GM19467 (cell line): Measurements from ENCODE around the gene ASCL5.
A peak's percentile ranks its signal among the peaks of the same experiment; 100 is the strongest.

Source experiments
- ATAC-seq: cut with Tn5 transposase; IDR thresholded peaks from one replicate; pipeline ENCODE4 v1.9.1; 2021; ENCODE audit warnings: mild to moderate bottlenecking, moderate library complexity; ENCODE audit not compliant: unreplicated experiment

The ASCL5 gene

DNA sequence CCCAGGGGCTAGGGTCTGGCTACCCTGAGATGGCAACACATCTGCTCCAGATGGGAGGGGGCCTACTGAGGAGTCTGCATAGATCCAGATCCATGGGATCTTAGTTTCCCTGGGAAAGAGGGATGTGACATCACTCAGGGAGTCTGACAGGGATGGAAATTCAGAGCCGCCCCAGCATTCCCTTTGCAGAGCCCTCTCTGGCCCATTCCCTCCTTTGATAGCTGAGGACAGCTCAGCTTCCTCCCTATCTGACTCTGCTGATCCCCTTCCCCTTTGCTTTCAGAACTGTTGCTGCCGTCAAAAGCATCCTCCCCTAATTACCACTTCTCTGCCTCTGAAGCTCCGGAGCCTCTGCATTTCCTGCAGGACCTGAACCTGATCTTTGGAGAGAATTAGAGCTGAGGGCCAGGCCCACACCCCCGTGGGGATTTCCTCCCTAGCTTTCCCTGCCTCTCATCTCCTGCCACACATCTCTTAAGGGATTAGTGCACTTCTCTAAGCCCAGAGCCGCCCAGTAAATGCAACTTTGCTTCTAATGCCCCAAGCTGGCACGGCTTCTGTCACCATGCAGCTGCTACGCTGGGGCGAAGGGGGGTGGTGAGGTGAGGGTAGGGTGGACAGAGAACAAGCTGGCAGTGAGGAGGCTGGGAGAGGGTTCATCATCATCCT is 9.5 kb upstream of the ASCL5 start:
- no peak for ATAC-seq

GRCh38 chr1:201134405-201134804 is 7.4 kb upstream of the ASCL5 start:
- no peak for ATAC-seq

DNA sequence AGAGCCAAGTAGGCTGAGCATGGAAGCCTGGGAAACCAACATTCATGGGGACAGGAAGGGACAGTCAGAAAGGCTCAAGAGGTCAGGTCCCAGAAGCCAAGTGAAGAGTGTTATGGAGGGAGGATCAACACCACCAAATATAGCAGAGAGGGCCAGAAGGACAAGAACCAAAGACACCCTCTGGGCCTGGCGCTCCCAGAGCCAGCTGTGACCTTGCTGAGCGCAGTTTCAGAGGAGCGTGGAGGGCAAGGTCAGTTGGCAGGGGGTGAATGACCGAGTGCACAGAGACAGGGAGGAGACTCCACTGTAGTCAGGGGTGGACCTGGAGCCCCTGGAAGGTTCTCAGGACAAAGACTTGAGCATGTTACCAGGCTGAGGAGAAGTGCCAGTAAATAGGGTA is 4.4 kb upstream of the ASCL5 start:
- no peak for ATAC-seq

DNA sequence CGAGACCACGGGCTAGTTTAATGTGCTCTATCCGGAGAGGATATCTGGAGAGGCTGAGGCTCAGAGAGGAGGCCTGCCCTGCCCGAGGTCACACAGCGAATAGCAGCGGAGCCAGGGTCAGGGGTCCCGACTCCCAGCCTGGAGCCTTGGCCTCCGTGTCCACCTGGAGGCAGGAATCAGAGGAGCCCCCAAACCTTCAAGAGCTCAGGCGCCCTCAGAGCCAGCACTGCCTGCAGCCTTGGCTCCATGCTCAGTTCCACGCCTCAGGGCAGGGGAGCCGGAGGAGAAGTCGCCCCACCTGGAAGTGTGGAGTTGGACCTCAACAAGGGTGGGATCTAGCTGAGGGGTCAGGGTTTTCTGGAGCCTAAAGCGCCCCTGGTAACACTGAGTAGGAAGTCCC is 2.0 kb upstream of the ASCL5 start:
- ATAC-seq = no peak

GRCh38 chr1:201128476-201128875 is 1.5 kb upstream of the ASCL5 start:
- ATAC-seq = no peak

DNA sequence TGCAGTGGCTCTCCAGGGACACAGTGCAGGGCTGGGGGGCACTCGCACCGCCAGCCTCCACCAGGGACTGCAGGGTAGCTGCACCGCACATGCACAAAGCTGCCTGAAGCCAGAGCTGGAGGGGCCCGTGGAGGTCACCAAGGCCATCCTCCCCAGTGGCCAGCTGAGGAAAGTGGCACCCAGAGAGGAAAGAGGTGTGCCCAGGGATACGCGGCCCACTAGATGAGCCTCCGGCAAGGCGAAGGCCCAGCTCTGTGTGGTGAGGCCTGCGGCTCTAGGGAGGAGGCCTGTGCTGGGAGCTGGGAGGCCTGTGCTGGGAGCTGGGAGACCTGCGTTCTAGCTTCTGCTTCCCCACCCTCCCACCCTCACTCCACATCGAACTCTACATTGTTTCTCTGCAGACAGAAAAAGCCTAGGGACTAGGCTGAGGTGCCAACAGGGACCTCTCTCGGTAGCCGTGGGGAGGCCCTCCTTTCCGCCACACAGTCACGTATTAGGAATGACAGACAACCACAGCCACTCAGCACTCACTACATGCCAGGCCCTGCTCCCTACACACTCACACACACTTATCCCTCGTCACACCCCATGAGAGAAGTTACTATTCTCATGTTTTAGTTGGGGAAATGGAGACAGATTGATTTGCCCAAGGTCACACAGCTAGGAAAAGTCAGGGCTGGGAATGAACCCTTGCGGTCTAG is 921 bp upstream of the ASCL5 start:
- ATAC-seq = no peak

- ATAC-seq = no peak
These were observed 537 bp downstream of the ASCL5 start for GRCh38 chr1:201126463-201126831.

DNA sequence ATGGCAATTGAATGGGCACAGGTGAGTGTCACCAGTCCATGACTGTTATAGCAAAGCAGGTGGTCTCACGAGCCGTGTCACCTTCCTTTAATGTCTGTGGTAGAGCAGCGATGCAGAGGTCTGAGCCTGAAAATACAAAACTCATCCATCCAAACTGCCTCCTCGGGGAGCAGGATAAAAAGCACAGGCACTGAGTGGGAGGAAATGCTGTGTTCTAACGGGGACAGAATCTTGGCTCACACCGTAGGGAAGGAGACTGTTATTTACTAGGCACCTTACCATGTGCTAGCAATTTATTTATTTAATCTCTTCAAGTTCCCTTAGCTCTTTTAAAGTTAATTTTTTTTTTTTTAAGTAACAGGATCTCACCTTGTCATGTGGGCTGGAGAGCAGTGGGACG is 1.2 kb downstream of the ASCL5 start:
- no peak for ATAC-seq

DNA sequence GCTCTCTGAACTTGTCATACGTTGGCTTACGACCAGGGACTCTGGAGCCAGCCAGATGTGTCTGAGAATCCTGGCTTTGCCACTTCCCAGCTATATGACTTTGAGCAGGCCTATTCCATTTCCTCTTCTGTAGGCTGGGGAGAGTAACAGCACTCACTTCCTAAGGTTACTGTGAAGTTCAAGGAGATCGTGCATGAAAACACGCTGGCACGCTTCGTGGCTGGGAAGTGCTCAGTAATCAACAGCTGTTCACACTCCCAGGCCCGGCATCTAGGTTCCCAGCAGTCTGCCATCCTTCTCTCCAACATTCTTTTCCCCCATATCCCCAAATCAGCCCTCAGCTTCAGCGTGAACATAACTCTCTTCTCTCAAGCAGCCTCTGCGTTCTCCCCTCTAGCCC is 2.0 kb downstream of the ASCL5 start:
- no peak for ATAC-seq

GRCh38 chr1:201123866-201124265 is 3.1 kb downstream of the ASCL5 start:
- no peak for ATAC-seq

DNA sequence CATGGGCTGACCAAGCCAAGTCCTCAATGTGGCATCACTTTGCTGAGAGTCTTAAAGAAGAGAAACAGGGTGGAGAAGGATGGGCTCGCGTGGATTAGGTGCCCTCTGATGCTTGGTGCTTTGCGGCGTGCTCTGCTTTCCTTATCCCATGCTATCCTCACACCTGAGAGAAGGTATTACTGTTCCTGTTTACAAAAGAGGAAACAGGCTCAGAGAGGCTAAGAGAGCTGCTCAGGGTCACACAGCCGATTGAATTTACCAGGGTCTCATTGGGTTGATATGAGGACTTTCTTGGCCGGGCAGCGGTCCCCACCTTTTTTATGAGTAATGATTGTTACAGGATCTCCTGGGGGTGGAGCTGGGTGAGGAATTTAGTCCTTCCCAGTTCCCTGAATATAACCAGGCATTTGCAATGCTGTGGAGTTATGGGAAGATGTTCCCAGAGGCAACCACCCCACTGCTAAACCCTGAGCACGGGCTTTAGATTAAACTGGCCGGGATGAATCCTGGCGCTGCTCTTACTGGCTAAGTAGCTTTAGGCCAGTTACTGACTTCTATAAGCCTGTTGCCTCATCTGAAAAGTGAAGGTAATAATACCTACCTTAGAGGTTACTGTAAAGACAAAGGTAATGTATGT is 4.5 kb downstream of the ASCL5 start:
- ATAC-seq = no peak

DNA sequence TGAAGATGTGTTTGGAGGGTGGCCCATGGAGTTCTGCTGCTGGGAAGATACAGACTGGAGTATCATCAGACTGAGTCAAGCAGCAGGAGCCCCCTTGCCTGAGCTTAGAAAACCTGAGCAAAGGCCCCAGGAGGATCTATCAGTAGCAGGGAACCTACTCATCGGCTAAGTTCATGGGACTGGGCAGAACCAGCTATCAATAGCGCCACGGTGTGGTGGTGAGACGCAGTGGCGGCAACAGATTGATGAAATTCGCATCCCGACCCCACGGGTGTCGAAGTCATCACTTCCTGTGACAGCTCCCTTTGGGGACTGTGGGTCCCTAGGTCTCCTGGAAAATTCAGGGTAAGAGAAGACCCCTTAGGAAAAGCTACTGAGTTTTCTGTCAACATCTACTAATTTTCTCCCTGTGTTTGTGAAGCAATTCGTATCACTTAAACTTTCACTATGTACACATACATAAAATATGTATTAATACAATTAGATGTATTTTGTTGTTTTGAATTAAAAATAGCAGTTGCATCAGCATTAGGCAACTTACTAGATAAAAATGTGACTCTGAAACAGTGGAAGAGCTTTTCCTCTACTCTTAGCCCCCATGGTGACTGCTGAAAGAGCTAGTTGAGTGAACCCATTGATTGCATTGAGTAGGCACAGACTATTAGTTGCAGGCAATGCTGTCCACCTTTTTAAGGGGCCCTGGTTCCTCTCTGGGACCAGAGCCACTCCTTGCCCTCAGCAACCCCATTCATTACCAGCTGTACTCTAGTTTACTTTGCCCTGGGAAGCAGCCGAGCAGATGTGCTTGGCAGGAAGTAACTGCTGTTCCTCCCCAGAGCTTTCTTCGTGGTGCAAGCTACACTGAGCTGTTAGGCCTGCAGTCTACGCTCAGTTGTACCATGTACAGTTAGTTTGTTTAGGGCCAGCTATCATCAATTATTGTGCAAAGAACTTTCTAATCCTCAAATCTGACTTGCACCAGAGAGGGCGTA is 7.5 kb downstream of the ASCL5 start:
- ATAC-seq = no peak

DNA sequence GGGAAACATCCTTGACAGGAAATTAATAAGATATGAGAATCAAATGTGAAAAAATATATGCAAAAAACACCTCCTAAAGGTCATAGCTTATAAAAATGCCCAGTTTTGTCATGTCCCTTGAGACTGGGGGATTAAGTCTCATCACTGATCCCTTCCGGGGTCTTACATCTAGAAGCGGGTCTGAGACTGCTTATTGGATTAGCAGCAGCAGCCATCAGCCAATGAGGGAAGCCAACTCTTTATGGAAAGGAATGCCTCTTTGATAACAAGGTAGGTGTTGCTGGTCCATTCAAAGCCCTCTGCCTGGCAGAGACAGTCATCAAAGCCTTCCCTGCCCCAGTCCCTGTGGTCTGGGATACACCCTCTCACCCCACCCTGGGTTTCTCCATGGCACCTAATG is 10.9 kb downstream of the ASCL5 start:
- no peak for ATAC-seq

- no peak for ATAC-seq
These were observed 11.5 kb downstream of the ASCL5 start for GRCh38 chr1:201115390-201115937.

DNA sequence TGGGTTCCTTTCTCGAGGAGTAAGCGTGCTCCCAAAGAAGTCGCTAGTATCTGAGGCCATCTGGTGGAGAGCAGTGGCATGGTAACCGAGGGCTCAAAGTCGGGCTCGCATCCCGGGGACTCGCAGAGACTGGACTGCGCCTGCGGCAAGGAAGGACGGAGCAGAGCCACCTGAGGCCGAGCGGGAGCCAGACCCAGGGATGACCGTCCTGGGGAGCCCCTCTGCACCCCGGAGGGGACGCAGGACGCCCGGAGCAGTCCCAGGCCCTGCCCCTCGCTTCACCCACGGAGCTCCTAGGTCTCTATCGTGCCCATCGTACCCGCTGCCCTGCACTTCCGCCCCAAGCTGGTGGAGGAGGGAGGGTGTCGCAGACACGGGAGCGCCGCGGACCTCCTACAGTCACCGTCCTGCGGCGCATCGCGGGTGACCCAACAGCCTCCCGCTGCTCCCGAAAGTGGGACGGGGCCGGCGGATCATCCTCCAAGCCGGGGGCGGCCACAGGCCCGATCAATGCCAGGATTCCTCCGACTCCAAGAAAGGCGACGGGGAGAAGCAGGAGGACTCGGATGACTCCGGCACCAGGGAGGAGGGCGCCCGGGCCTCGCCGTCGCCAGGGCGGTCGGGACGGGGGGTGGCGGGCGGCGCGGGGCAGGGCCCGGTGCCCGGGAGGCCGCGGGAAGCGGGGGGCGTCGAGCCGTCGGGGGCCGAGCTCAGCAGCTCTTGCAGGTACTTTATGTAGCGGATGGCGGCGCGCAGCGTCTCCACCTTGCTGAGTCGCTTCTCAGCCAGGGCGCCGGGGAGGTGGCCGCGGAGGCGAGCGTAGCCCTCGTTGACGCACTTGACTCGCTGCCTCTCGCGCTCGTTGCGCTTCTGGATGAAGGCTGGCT is 12.5 kb downstream of the ASCL5 start:
- ATAC-seq = peak; percentile 81

GRCh38 chr1:201113451-201114244 is 13.3 kb downstream of the ASCL5 start:
- no peak for ATAC-seq

DNA sequence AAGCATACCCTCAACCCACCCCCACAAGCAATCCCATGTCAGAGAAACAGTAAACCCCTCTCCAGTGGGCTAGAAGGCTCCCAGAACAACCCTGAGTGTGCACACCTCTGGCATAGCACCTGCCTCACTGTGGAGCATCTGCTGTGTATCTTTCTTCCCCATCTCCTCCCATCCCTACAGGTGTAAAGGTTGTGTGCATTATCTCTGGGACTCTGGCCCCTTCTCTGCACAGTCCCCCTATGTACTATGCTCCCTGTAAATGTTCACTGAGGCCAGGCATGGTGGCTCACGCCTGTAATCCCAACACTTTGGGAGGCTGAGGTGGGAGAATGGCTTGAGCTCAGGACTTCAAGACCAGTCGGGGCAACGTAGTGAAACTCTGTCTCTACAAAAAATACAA is 14.1 kb downstream of the ASCL5 start:
- no peak for ATAC-seq

DNA sequence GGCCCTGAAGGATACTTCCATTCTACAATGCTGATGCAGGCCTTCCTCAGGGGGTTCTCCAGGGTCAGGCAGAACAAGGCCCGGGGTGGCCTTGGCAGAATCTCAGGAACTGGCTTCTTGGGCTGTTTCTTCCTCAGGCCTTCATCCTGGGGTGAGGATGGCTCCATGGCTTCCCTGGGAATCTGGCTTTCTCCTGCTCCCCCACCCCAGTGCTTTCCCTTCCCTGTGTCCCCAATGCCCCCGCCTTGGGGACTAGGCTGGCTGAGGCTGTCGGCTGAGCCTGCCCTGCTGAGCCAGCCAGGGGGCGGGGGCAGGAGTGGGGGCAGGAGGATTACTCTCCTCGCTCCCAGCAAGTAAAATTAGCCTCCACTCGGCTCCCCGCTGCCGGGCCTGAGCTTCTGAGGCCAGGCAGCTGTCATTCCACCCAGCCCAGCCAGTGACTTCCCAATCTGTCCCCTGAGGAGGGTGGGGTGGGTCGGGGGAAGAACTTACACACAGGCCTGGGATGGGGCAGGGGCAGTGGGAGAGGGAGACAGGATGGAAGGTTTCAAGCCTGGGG is 14.7 kb downstream of the ASCL5 start, which contains the start of gene CACNA1S:
TSS of gene CACNA1S (minus strand) at position 254 of the 559 bp plus-strand sequence. CDS start at position 167, 87 bp downstream.
- ATAC-seq = no peak

DNA sequence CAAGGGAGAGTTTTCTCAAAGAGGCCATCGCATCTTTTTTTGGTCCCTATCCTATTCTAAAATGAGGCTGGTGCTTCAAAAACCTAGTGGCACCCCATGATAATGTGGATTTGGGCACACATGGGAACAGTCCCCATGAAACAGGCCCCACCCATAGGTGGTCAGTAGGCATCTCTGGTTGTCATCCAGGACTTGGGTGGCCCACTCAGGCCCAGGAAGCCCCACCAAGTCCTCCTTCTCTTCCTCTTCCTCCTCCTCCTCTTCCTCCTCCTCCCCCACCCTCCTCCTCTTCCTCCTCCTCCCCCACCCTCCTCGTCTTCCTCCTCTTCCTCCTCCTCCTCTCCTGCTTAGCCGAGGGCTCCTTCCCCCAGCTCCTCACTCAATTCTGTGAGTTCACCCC is 15.3 kb downstream of the ASCL5 start:
- ATAC-seq = no peak
